Activated CD4-positive, alpha-beta memory T cell treated with anti-CD3 and anti-CD28 coated beads for 36 hours (primary cell): ENCODE measurements around the gene TPM4. TPM values are rescaled to one million over a fixed set of nuclear protein-coding genes. Genes with fewer than 3 reads are reported as not detected.

Experiments used
- CTCF ChIA-PET: fragments of 350-600 bp; sonication (Branson Sonifier 250); formaldehyde crosslinking; loops from one replicate; lab custom pipeline; 2021; ENCODE audit warnings: antibody characterized with exemption, inconsistent platforms; lab: Charles Lee
- POLR2A ChIA-PET: fragments of 350-600 bp; sonication (Branson Sonifier 250); formaldehyde crosslinking; loops from one replicate; lab custom pipeline; 2021; ENCODE audit warnings: antibody characterized with exemption; lab: Charles Lee
- DNase-seq: peaks from one replicate; pipeline ENCODE4 v3.0.0-alpha.2; 2020
- H3K27ac Mint-ChIP-seq: one replicate; pipeline ENCODE4 v1.8.0; 2021; ENCODE audit warnings: mixed read lengths
- H3K27me3 Mint-ChIP-seq: one replicate; pipeline ENCODE4 v1.8.0; 2021; ENCODE audit warnings: mixed read lengths
- H3K36me3 Mint-ChIP-seq: one replicate; pipeline ENCODE4 v1.8.0; 2021; ENCODE audit warnings: mixed read lengths
- H3K4me1 Mint-ChIP-seq: one replicate; pipeline ENCODE4 v1.8.0; 2021; ENCODE audit warnings: low read depth, mixed read lengths
- H3K4me3 Mint-ChIP-seq: one replicate; pipeline ENCODE4 v1.8.0; 2021; ENCODE audit warnings: mild to moderate bottlenecking, mixed read lengths
- H3K9me3 Mint-ChIP-seq: one replicate; pipeline ENCODE4 v1.8.0; 2021; ENCODE audit warnings: mixed read lengths
- intact Hi-C: fragments of 100-400 bp; cut with micrococcal nuclease; formaldehyde crosslinking; loops from one replicate; pipeline ENCODE4 v1.15.1; 2023
- total RNA-seq, 2 experiments: library from RNA; stranded (reverse); gene quantifications; one replicate each; pipeline ENCODE4 v1.2.3, GENCODE V29; 2021

Gene TPM4
- total RNA-seq, 2 experiments from 2014 or later, result 497 to 515 TPM

DNA sequence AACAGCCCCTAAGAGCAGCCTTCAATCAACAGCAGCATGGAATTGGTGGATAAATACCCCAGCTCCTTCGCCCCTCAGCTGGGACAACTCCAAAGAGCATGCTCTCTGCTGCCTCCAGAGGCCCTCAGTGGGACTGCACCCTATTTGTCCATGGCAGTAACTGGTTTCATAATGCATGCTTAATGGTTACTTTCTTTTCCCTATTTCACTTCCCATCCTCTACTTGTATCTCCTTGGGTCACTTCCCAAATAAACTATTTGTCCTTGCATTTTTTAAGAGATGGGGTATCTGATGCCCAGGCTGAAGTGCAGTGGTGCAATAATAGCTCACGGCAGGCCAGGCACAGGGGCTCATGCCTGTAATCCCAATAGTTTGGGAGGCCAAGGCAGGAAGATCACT is 13.5 kb upstream of the TPM4 start:
- peaks cover 30% of the 10 kb centered on the region for H3K4me1 Mint-ChIP-seq
- peak overlapping the region; percentile 38 for H3K27ac Mint-ChIP-seq
- intact Hi-C loops, result no loop called here
- DNase-seq, result peak; percentile 80
- peaks cover 2% of the 10 kb centered on the region for H3K27me3 Mint-ChIP-seq
- H3K9me3 Mint-ChIP-seq, result peaks cover 5% of the 10 kb centered on the region
- CTCF ChIA-PET, result interaction anchor here (0.6 to 6.1 kb wide), 31 partner anchors 10 to 294 kb away, joined by 3 to 43 read pairs (median 4); partner anchors contain the start of genes FAM32A, HSH2D and TPM4
- no peak overlapping the region for H3K4me3 Mint-ChIP-seq
- POLR2A ChIA-PET, result interaction anchor here (1.0 to 2.4 kb wide), 3 partner anchors 13 to 22 kb away, joined by 3 to 6 read pairs (median 5); partner anchors contain the start of gene TPM4
- H3K36me3 Mint-ChIP-seq, result no peaks in the 10 kb centered on the region

DNA sequence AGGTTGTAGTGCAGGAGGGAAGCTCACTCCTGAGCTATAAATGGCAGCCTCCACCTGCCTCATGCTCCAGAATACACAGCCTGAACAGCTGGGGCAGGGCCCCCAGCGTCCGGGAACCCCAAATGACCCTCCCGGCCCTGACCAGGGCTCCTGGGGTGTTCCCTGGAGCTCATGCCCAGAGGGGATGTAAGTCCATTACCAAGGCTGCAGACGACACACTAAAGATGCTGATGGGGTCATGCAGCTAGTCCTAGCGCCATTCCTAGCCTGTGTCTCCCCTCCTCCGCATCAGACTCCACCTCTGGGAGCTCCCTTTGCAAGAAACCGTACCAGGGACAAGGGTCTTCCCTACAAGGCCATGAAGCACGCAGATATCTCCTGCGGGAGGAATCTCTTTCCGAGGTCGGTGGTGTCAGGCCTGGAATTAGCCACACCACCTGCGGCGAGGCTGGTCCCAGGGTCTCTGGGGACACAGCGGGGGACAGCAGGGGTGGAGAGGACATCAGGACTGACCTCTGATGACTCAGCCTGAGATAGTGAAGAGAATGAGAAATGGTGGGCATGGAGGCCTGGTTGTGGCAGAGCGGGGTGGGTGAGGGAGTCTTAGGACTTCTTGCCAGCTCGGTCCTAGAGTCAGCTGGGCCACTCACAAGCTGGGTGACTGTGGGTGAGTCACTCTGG is 11.9 kb upstream of the TPM4 start:
- Mint-ChIP-seq H3K36me3 (no peaks in the 10 kb centered on the region), H3K27me3 (no peaks in the 10 kb centered on the region), H3K4me1 (peaks cover 30% of the 10 kb centered on the region), H3K27ac (no peak overlapping the region), H3K4me3 (no peak overlapping the region), H3K9me3 (peaks cover 5% of the 10 kb centered on the region)
- intact Hi-C loops, result no loop called here
- ChIA-PET CTCF (interaction anchor here (0.9 to 6.1 kb wide), 11 partner anchors 8 to 122 kb away, joined by 3 to 43 read pairs (median 10); partner anchors contain the start of genes FAM32A and TPM4), POLR2A (interaction anchor here (2.0 to 2.4 kb wide), 2 partner anchors 12 to 15 kb away, joined by 5 to 6 read pairs; partner anchors contain the start of gene TPM4)
- no peak for DNase-seq

DNA sequence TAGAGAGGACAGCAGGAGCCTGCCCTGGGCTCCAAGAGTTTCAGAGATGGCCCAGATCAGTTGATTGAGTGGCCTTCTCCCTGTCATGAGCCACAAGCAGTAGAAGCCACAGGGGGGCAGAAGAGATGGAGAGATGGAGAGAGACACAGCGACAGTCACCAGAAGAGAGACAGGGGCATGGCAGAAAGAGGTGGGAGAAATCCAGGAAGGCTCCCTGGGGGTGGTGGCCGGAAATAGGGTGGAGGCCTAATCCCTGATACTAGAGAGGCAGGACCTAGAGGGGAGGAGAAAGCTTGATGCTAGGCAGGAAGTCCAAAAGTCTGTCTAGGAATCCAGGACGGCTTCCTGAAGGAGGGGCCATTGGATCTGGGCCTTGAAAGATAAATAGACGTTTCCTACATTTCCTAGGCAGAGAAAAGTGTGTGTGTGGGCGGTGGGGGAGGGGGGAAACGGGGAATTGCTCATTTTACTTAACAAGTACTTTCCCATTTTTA is 9.6 kb upstream of the TPM4 start:
- DNase-seq, result peak; percentile 78
- Mint-ChIP-seq H3K4me1 (peaks cover 33% of the 10 kb centered on the region), H3K27me3 (no peaks in the 10 kb centered on the region), H3K9me3 (peaks cover 2% of the 10 kb centered on the region), H3K4me3 (peak overlapping the region; percentile 20), H3K36me3 (no peaks in the 10 kb centered on the region), H3K27ac (peak overlapping the region; percentile 54)
- CTCF ChIA-PET, result interaction anchor here (0.9 to 2.5 kb wide), 4 partner anchors 9 to 119 kb away, joined by 3 to 10 read pairs (median 8); partner anchors contain the start of genes FAM32A and TPM4
- POLR2A ChIA-PET, result interaction anchor here (2.0 kb wide), 1 partner anchor 9 kb away, joined by 6 read pairs; the partner anchor contains the start of gene TPM4
- intact Hi-C loops, result loop anchor here (1.0 kb wide), 1 partner anchor 119 kb away; the partner anchor contains the start of gene FAM32A

DNA sequence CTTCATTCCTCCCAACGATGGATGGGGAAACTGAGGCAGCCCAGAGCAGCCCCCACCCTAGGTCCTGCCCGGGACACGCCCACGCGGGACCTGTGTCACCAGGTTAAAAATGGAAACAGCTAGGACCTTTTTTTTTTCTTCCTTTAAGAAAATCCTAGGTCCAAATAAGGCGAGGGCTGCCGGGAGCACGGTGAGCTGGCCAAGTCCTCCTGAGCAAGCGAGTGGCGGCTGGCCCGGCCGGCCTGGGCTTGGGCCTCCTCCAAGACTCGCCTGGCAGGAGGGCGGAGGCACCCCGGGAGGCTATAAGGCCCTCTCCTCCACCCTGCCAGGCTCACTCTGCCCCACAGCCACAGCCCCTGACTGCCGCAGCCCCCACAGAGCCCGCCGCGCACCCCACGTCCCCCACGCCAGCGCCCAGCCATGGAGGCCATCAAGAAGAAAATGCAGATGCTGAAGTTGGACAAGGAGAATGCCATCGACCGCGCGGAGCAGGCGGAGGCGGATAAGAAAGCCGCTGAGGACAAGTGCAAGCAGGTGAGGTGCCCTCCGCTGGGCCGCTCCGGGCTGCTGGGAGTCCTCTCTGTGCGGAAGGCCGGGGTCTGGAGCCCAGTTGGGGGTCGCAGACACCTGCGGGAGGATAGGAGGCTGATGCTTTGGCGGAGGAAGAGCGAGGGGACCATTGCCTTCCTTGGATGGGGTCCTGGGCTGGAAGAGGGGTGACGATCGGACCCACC is 8.9 kb upstream of the TPM4 start:
- intact Hi-C loops, result no loop called here
- H3K4me3 Mint-ChIP-seq, result no peak overlapping the region
- ChIA-PET POLR2A (interaction anchor here (2.0 kb wide), 1 partner anchor 8 kb away, joined by 6 read pairs; the partner anchor contains the start of gene TPM4), CTCF (interaction anchor here (1.6 to 2.5 kb wide), 2 partner anchors 9 to 25 kb away, joined by 8 to 10 read pairs; partner anchors contain the start of gene TPM4)
- H3K36me3 Mint-ChIP-seq, result no peaks in the 10 kb centered on the region
- peaks cover 2% of the 10 kb centered on the region for H3K9me3 Mint-ChIP-seq
- peaks cover 30% of the 10 kb centered on the region for H3K4me1 Mint-ChIP-seq
- peak; percentile 8 for DNase-seq
- H3K27me3 Mint-ChIP-seq, result no peaks in the 10 kb centered on the region
- H3K27ac Mint-ChIP-seq, result peak overlapping the region; percentile 54

DNA sequence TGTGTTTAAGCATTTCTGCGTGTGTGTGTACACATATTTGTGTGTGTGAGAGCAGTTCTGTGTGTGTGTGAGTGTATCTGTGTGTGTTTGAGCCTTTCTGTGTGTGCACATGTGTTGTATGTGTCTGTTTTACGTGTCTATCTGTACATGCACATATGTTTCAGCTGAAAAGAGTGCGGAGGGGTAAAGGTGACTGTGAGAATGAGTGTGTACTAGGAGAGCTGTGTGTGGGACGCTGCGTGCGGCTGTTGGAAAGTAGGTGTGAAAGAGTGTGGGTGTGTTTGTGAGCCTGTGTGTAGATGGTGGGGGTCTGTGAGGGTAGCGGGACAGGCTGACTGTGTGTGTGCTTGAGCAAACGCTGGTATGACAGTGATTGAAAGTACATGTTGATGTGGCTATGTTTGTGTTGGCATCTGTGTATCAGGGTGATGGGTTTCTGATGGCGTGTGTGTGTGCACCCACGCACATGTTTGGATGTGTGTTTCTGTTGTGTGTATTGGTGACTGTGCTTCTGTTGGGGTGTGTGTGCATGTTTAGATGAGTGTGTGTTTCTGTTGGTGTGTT is 7.5 kb upstream of the TPM4 start:
- H3K27ac Mint-ChIP-seq, result no peak overlapping the region
- intact Hi-C loops, result no loop called here
- no peaks in the 10 kb centered on the region for H3K9me3 Mint-ChIP-seq
- CTCF ChIA-PET, result no interaction called here
- H3K4me1 Mint-ChIP-seq, result peaks cover 30% of the 10 kb centered on the region
- DNase-seq, result peak; percentile 12
- POLR2A ChIA-PET, result no interaction called here
- H3K4me3 Mint-ChIP-seq, result no peak overlapping the region
- no peaks in the 10 kb centered on the region for H3K27me3 Mint-ChIP-seq
- H3K36me3 Mint-ChIP-seq, result no peaks in the 10 kb centered on the region

DNA sequence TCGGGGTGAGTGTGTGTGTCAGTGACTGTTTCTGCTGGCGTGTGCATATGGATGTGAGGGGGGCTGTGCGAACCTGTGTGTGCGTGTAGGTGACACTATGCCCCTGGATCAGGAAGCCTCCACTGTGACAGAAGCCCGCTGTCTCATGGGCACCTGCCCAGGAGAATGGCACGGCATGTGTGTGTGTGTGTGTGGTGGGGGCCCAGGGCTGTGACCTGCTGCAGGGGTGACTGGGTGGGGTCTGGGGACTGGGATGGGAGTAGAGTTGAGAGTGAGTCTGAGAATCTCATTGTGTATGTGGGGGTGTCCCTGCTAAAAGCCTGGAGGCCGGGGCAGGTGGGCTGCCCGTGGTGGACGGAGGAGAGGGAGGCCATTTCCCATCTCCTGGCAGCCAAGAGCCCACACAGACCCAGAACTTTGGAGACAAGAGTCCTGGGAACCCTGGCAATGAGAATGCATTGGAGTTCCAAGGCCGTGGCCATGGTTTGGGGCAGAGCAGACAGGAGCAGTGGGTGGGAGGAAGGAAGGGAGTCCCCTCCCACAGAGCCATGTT is 6.4 kb upstream of the TPM4 start:
- ChIA-PET CTCF (interaction anchor here (0.9 to 3.1 kb wide), 10 partner anchors 8 to 116 kb away, joined by 3 to 18 read pairs (median 4); partner anchors contain the start of genes FAM32A and RAB8A), POLR2A (interaction anchor here (0.5 to 1.4 kb wide), 6 partner anchors 17 to 1234 kb away, joined by 3 to 7 read pairs (median 4); partner anchors contain the start of gene RAB8A)
- intact Hi-C loops, result loop anchor here (1.0 to 10.0 kb wide), 5 partner anchors 9 to 1545 kb away; partner anchors contain the start of genes FAM32A, KLF2 and TECR
- Mint-ChIP-seq H3K27me3 (no peaks in the 10 kb centered on the region), H3K4me1 (peaks cover 37% of the 10 kb centered on the region), H3K4me3 (no peak overlapping the region), H3K36me3 (no peaks in the 10 kb centered on the region), H3K9me3 (no peaks in the 10 kb centered on the region), H3K27ac (no peak overlapping the region)
- peak; percentile 25 for DNase-seq

DNA sequence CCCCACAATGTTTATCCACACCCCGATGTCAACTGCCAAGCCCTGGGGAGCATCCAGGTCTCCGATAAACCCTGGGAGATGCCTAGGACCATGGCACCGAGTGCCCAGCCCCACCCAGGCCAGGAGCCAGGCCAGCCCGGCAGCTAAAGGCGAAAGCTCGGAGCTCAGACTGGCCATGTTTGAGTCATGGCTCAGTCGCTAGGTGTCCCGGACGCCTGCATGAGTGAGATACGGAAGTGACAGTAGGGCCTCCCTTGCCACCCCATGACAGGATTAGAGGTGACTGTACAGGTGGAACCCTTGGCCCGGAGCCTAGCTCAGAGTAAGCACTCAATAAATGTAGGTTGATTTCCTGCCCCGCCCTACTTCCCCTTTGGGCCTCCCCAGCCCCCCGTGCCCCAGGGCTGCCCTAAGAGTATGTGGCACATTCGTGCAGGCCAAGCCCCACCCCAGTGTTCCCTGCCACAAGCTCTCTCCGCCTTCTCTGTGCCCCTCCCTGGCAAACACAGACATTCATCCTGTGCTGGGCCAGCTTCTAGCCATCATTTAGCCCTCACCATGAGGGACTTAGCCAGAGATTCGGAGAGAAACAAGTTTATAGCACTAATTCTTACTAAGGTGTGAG is 5.8 kb upstream of the TPM4 start:
- Mint-ChIP-seq H3K36me3 (no peaks in the 10 kb centered on the region), H3K27ac (no peak overlapping the region), H3K9me3 (no peaks in the 10 kb centered on the region), H3K4me3 (no peak overlapping the region), H3K27me3 (no peaks in the 10 kb centered on the region), H3K4me1 (peaks cover 43% of the 10 kb centered on the region)
- DNase-seq, result peak; percentile 94
- intact Hi-C loops, result loop anchor here (1.0 to 10.0 kb wide), 5 partner anchors 9 to 1546 kb away; partner anchors contain the start of genes FAM32A, KLF2 and TECR
- POLR2A ChIA-PET, result interaction anchor here (0.5 to 1.4 kb wide), 7 partner anchors 8 to 1234 kb away, joined by 3 to 7 read pairs (median 3); partner anchors contain the start of gene RAB8A
- CTCF ChIA-PET, result interaction anchor here (0.9 to 3.1 kb wide), 10 partner anchors 9 to 115 kb away, joined by 3 to 18 read pairs (median 4); partner anchors contain the start of genes FAM32A and RAB8A

DNA sequence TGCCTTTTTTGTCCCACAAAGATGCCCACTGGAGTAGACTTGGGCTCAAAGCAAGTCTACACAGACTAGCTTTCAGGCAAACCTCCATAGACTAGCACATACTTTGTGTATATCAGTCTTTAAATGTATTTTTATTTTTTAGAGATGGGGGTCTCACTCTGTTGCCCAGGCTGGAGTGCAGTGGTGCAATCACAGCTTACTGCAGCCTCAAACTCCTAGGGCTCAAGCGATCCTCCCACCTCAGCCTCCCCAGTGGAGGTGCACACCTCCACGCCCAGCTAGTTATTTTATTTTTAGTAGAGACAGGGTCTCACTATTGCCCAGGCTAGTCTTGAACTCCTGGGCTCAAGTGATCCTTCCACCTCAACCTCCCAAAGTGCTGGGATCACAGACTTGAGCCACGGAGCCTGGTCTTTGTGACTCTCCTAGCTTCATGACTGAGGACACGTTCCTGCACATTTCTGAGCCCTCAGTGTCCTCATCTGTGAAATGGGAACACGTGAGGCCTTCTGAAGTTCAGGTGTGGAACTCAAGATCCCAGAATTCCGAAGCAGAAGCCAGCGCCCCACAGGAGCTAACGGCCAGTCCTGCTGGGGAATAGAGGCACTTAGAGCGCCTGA is 5.1 kb upstream of the TPM4 start:
- Mint-ChIP-seq H3K4me1 (peaks cover 43% of the 10 kb centered on the region), H3K36me3 (no peaks in the 10 kb centered on the region), H3K4me3 (no peak overlapping the region), H3K9me3 (no peaks in the 10 kb centered on the region), H3K27me3 (no peaks in the 10 kb centered on the region), H3K27ac (no peak overlapping the region)
- intact Hi-C loops, result loop anchor here (2.0 to 10.0 kb wide), 3 partner anchors 48 to 1546 kb away; partner anchors contain the start of genes KLF2 and TECR
- CTCF ChIA-PET, result interaction anchor here (1.2 to 3.1 kb wide), 11 partner anchors 8 to 114 kb away, joined by 3 to 18 read pairs (median 5); partner anchors contain the start of genes FAM32A, HSH2D and RAB8A
- no peak for DNase-seq
- POLR2A ChIA-PET, result interaction anchor here (0.9 to 1.4 kb wide), 5 partner anchors 7 to 48 kb away, joined by 3 to 7 read pairs (median 3); partner anchors contain the start of gene RAB8A

DNA sequence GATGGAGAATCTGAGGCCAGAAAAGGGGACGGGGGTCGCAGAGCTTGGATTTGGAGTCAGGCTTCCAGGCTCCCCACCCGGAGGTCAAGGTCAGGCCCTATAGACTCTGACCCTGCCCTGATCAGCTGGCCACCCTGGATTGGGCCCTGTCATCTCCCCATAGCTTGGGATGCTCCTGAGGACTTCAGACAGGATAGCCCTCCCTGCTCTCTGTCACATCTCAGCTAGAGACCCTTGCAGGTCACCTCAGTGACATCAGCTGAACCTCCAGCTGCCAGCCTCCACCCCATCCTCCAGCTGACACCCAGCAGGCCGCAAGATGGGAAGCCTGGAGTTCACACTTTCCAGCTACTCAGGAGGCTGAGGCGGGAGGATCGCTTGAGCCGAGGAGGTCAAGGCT is 2.8 kb upstream of the TPM4 start:
- no peak overlapping the region for H3K4me3 Mint-ChIP-seq
- peaks cover 13% of the 10 kb centered on the region for H3K36me3 Mint-ChIP-seq

More for the DNA sequence above, 2.8 kb upstream of the TPM4 start:
- intact Hi-C loops, result loop anchor here (10.0 kb wide), 2 partner anchors 251 to 1549 kb away; partner anchors contain the start of genes KLF2 and TECR
- H3K4me1 Mint-ChIP-seq, result peaks cover 40% of the 10 kb centered on the region
- ChIA-PET POLR2A (interaction anchor here (0.8 to 5.5 kb wide), 3 partner anchors 11 to 45 kb away, joined by 3 to 29 read pairs (median 4); partner anchors contain the start of gene RAB8A), CTCF (interaction anchor here (2.4 to 3.0 kb wide), 3 partner anchors 11 to 38 kb away, joined by 8 to 15 read pairs (median 13); partner anchors contain the start of gene RAB8A)
- no peaks in the 10 kb centered on the region for H3K27me3 Mint-ChIP-seq
- DNase-seq, result no peak
- peak overlapping the region; percentile 91 for H3K27ac Mint-ChIP-seq
- H3K9me3 Mint-ChIP-seq, result no peaks in the 10 kb centered on the region
